Transverse colon (tissue), 4 donors: ENCODE measurements around the gene CD300LG. TPM values are rescaled to one million over a fixed set of nuclear protein-coding genes. Genes with fewer than 3 reads are reported as not detected.

Experiments used
- DNase-seq: peaks from one replicate; pipeline ENCODE4 v3.0.0-alpha.2; 2019
- H3K27ac ChIP-seq, 4 donors: fragments of 200-600 bp; sonication (generic); 2 replicates each; pipeline ENCODE4 v1.5.1; 2016 to 2018; ENCODE audit warnings: inconsistent platforms in 4 of 4
- H3K27me3 ChIP-seq: fragments of 200-600 bp; sonication (generic); 2 replicates; pipeline ENCODE4 v1.5.1; 2017; ENCODE audit warnings: inconsistent platforms
- H3K36me3 ChIP-seq, 4 donors: fragments of 200-600 bp; sonication (generic); 2 replicates each; pipeline ENCODE4 v1.5.1; 2017 to 2019; ENCODE audit warnings: inconsistent platforms in 4 of 4
- H3K4me1 ChIP-seq, 4 donors: fragments of 200-600 bp; sonication (generic); 2 replicates each; pipeline ENCODE4 v1.5.1; 2017 to 2020; ENCODE audit warnings: inconsistent platforms in 4 of 4
- H3K4me3 ChIP-seq, 4 donors: fragments of 200-600 bp; sonication (generic); 1 replicate in 1 of 4; 2 replicates in 3 of 4; pipeline versions ENCODE4 v1.5.1 to v1.6.1; 2017 to 2019; ENCODE audit warnings: inconsistent platforms in 4 of 4
- H3K9me3 ChIP-seq, 2 donors: fragments of 200-600 bp; sonication (generic); 2 replicates each; pipeline ENCODE4 v1.5.1; 2017 to 2019; ENCODE audit warnings: inconsistent platforms in 2 of 2
- CTCF ChIP-seq, 5 experiments: fragments of 200-600 bp in 3 of 5; fragments of 450-650 bp in 2 of 5; sonication (generic) in 3 of 5; IDR thresholded peaks; 1 replicate in 2 of 5; 2 replicates in 3 of 5; pipeline ENCODE4 v1.5.1; 2016 to 2017; ENCODE audit warnings: antibody characterized with exemption in 5 of 5, inconsistent platforms in 3 of 5, mild to moderate bottlenecking in 2 of 5, moderate library complexity in 1 of 5
- EP300 ChIP-seq: sonication (generic); formaldehyde crosslinking; IDR thresholded peaks from one replicate; pipeline ENCODE4 v1.6.1; 2017; ENCODE audit warnings: antibody characterized with exemption, low read depth
- POLR2A ChIP-seq: fragments of 450-650 bp; IDR thresholded peaks from one replicate; pipeline ENCODE4 v1.6.1; 2016; ENCODE audit warnings: antibody characterized with exemption, mild to moderate bottlenecking, moderate library complexity
- POLR2AphosphoS5 ChIP-seq, 3 donors: sonication (generic); formaldehyde crosslinking; IDR thresholded peaks; one replicate each; pipeline ENCODE4 v1.6.1; 2016; ENCODE audit warnings: antibody characterized with exemption in 3 of 3
- WGBS, 2 donors: methylation state at CpG; one replicate each; pipeline ENCODE4 v1.1.5; 2018; ENCODE audit warnings: low coverage in 1 of 2; 5-methylcytosine and 5-hydroxymethylcytosine counted together
- in situ Hi-C, 4 donors: fragments of 200-750 bp; cut with MboI; loops; one replicate each; pipeline versions ENCODE4 v1.15.0 to v1.15.1; 2017; ENCODE audit warnings: low sequenced_read_pairs in 3 of 4, low pct_ligation_motif_present in 1 of 4, low pct_unique_long_range_greater_than_20kb in 1 of 4
- intact Hi-C: fragments of 100-400 bp; cut with DNase I; formaldehyde crosslinking; loops from one replicate; pipeline ENCODE4 v1.15.1; 2023; ENCODE audit warnings: low total_unique reads
- total RNA-seq, 4 donors: library from RNA; depleted of rRNA; stranded (reverse); fragments of >200 nt; gene quantifications; one replicate each; pipeline ENCODE4 v1.1.0, GENCODE V29; 2016

Gene CD300LG
- total RNA-seq, 4 donors from 2014 or later: 0.55 to 44.5 (median 1.4) TPM; not detected in 1

GRCh38 chr17:43878260-43879175, 31.5 kb downstream of the CD300LG start:
- H3K27me3 ChIP-seq: no peaks in the 10 kb centered on the region
- intact Hi-C loops: no loop called here
- 28% methylated on average over 8 of the region's 13 CpGs; no CpG with 5 or more reads in 1 of the 2 donors for WGBS, 2 donors
- peaks cover 7 to 24% (median 16%) of the 10 kb centered on the region in 4 donors for H3K4me1 ChIP-seq
- peak overlapping the region in 1 of 4 donors; percentile 0 for H3K27ac ChIP-seq
- H3K36me3 ChIP-seq: no peaks in the 10 kb centered on the region
- no peak overlapping the region for H3K4me3 ChIP-seq
- no peaks in the 10 kb centered on the region for H3K9me3 ChIP-seq
- in situ Hi-C loops: loop anchor here in 1 of 4 donors (25.0 kb wide), 1 partner anchor 109 kb away; no protein-coding TSS in a partner anchor
- peak; percentile 90 to 97 (median 96) for TF ChIP-seq CTCF (IDR thresholded peaks at IDR 0.05)
- no peak for TF ChIP-seq POLR2A
- peak; percentile 82 for DNase-seq

GRCh38 chr17:43879723-43880419, 32.9 kb downstream of the CD300LG start:
- Histone ChIP-seq H3K27ac (no peak overlapping the region), H3K27me3 (no peaks in the 10 kb centered on the region), H3K4me3 (no peak overlapping the region), H3K36me3 (no peaks in the 10 kb centered on the region), H3K4me1 (peaks cover 4 to 11% (median 8%) of the 10 kb centered on the region in 4 donors), H3K9me3 (no peaks in the 10 kb centered on the region)
- no peak for DNase-seq
- intact Hi-C loops: no loop called here
- TF ChIP-seq EP300: no peak
- in situ Hi-C loops: loop anchor here in 1 of 4 donors (25.0 kb wide), 1 partner anchor 107 kb away; no protein-coding TSS in a partner anchor
- WGBS, 2 donors: 79% methylated on average over 16 of the region's 20 CpGs; no CpG with 5 or more reads in 1 of the 2 donors

GRCh38 chr17:43880420-43880991, 33.5 kb downstream of the CD300LG start:
- Histone ChIP-seq H3K27me3 (no peaks in the 10 kb centered on the region), H3K4me3 (no peak overlapping the region), H3K36me3 (no peaks in the 10 kb centered on the region), H3K9me3 (no peaks in the 10 kb centered on the region), H3K4me1 (peaks cover 4 to 7% (median 6%) of the 10 kb centered on the region in 4 donors), H3K27ac (no peak overlapping the region)
- WGBS, 2 donors: 74 to 83% methylated on average over 1 to 17 of the region's 20 CpGs
- DNase-seq: peak; percentile 66
- intact Hi-C loops (no loop called here), in situ Hi-C loops (loop anchor here in 1 of 4 donors (25.0 kb wide), 1 partner anchor 107 kb away; no protein-coding TSS in a partner anchor)
- TF ChIP-seq POLR2AphosphoS5 (IDR thresholded peaks at IDR 0.05): no peak
- TF ChIP-seq EP300: no peak
- TF ChIP-seq POLR2A: no peak
- TF ChIP-seq CTCF (IDR thresholded peaks at IDR 0.05): peak; percentile 70 to 85 (median 80)

GRCh38 chr17:43881181-43881580, 34.2 kb downstream of the CD300LG start:
- no peak overlapping the region for H3K27ac ChIP-seq
- no peak overlapping the region for H3K4me3 ChIP-seq
- TF ChIP-seq POLR2A (no peak), POLR2AphosphoS5 (IDR thresholded peaks at IDR 0.05) (no peak), EP300 (no peak), CTCF (IDR thresholded peaks at IDR 0.05) (no peak)
- peaks cover under 1% of the 10 kb centered on the region for H3K27me3 ChIP-seq
- in situ Hi-C loops: loop anchor here in 1 of 4 donors (25.0 kb wide), 1 partner anchor 106 kb away; no protein-coding TSS in a partner anchor
- no peaks in the 10 kb centered on the region for H3K36me3 ChIP-seq
- WGBS, 2 donors: 74% methylated on average over 12 of the region's 12 CpGs; no CpG with 5 or more reads in 1 of the 2 donors
- H3K4me1 ChIP-seq: peaks cover 4 to 7% (median 6%) of the 10 kb centered on the region in 4 donors
- no peaks in the 10 kb centered on the region for H3K9me3 ChIP-seq
- intact Hi-C loops: no loop called here
- no peak for DNase-seq
